ENCODE measurements around the gene VAT1L.

VAT1L gene

DNA sequence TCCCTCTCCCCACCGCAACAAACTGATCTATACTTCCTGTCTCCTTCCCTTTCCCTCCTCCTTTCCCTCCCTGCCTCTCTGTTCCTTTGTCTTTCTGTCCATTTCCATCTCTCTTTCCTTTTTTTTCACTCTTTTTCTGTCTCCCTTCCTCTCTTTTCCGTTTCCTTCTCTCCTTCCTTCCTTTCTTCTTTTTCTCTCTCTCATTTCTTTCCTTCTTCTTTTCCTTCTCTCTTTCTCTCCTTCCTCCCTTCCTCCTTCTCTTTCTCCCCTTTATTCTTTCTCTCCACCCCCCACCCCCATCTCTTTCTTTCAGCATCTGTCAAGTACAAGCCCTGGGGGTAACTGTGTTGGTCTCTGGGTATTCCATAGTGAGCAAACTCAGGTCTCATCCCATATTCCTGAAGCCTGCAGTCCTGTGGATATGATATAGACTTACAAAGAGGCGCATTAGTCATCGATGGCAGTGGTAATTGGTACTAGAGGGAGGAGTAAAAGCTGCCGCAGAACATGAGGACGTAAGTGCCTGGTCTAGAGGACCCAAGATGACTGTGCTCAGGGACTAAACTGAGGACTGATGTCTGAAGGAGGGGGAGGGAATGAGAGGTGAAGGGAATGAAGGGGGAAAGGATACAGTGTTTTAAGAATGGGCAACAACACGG, 50.4 kb downstream of the VAT1L start:
- Histone ChIP-seq H3K4me3 (ENCODE audit: low read depth, low read length) (no peak overlapping the region), H3K27me3 (no peaks in the 10 kb centered on the region), H3K9me3 (no peaks in the 10 kb centered on the region), H3K4me1 (no peaks in the 10 kb centered on the region), H3K36me3 (no peaks in the 10 kb centered on the region)
- TF ChIP-seq, protein P1, sequence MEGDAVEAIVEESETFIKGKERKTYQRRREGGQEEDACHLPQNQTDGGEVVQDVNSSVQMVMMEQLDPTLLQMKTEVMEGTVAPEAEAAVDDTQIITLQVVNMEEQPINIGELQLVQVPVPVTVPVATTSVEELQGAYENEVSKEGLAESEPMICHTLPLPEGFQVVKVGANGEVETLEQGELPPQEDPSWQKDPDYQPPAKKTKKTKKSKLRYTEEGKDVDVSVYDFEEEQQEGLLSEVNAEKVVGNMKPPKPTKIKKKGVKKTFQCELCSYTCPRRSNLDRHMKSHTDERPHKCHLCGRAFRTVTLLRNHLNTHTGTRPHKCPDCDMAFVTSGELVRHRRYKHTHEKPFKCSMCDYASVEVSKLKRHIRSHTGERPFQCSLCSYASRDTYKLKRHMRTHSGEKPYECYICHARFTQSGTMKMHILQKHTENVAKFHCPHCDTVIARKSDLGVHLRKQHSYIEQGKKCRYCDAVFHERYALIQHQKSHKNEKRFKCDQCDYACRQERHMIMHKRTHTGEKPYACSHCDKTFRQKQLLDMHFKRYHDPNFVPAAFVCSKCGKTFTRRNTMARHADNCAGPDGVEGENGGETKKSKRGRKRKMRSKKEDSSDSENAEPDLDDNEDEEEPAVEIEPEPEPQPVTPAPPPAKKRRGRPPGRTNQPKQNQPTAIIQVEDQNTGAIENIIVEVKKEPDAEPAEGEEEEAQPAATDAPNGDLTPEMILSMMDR (IDR thresholded peaks at IDR 0.05; ENCODE audit: low read depth, low read length), result no peak
- DNase-seq, result no peak

GRCh38 chr16:77840093-77840492, 51.7 kb downstream of the VAT1L start:
- Histone ChIP-seq H3K9me3 (no peaks in the 10 kb centered on the region), H3K27me3 (no peaks in the 10 kb centered on the region), H3K36me3 (no peaks in the 10 kb centered on the region), H3K4me1 (no peaks in the 10 kb centered on the region), H3K4me3 (ENCODE audit: low read depth, low read length) (no peak overlapping the region)
- TF ChIP-seq, protein P1 (IDR thresholded peaks at IDR 0.05; ENCODE audit: low read depth, low read length), result no peak
- DNase-seq, result no peak

DNA sequence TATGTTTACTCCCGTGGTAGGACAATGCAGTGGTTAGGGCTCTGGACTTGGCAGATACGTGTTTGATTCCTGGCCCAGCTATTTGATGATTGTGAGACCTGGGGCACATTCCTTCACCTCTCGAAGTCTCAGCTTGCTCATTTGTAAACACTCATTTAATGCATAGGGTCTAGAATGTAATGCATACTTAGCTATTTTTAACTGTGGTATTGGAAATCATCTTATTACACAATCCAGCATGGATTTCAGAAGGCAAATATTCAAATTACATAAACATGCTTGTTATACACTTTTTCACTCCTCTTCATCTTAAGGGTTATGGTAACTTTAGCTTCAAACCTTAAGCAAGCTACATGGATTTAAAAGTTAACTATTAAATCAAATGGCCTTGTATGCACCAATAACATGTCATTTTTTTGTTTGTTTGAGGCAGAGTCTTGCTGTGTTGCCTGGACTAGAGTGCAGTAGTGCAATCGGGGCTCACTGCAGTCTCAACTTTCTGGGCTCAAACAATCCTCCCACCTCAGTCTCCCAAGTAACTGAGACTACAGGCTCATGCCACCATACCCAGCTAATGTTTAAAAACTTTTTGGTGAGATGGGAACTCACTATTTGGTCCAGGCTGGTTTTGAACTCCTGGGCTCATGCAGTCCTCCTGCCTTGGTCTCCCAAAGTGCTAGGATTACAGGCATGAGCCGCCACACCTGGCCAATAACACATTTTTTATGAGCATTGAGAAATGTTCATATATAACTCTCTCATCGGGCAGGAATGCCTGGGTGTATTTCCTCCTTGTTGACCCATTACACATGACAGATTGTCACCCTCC, 52.5 kb downstream of the VAT1L start:
- Histone ChIP-seq H3K36me3 (no peaks in the 10 kb centered on the region), H3K4me1 (no peaks in the 10 kb centered on the region), H3K9me3 (no peaks in the 10 kb centered on the region), H3K4me3 (ENCODE audit: low read depth, low read length) (no peak overlapping the region), H3K27me3 (no peaks in the 10 kb centered on the region)
- DNase-seq, result no peak
- TF ChIP-seq, protein P1 (IDR thresholded peaks at IDR 0.05; ENCODE audit: low read depth, low read length), result no peak

- Histone ChIP-seq H3K36me3 (no peaks in the 10 kb centered on the region), H3K9me3 (no peaks in the 10 kb centered on the region), H3K27me3 (no peaks in the 10 kb centered on the region), H3K4me3 (ENCODE audit: low read depth, low read length) (no peak overlapping the region), H3K4me1 (no peaks in the 10 kb centered on the region)
- no peak for DNase-seq
- TF ChIP-seq, protein P1 (IDR thresholded peaks at IDR 0.05; ENCODE audit: low read depth, low read length), result no peak
Measured at GRCh38 chr16:77841502-77841763, 53.1 kb downstream of the VAT1L start.

DNA sequence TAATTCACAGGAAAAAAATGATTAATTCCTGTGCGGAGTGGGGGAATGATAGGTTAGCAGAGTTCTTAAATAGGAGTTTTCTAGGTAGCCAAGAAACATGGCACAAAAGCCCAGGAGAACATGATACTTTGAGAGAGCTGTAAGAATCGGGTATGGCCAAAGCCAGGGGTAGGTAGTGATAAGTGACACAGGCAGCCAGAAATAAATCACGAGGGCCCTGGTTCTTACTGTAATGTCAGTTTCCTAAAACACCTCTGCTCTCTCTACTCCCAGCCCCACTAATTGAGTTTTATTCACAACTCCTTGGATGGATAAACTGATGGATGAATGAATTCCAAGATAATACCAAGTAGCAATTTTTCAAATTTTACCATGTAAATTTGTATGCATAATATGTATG, 54.1 kb downstream of the VAT1L start:
- no peaks in the 10 kb centered on the region for H3K9me3 ChIP-seq
- no peaks in the 10 kb centered on the region for H3K36me3 ChIP-seq
- TF ChIP-seq, protein P1 (IDR thresholded peaks at IDR 0.05; ENCODE audit: low read depth, low read length), result no peak
- no peaks in the 10 kb centered on the region for H3K4me1 ChIP-seq
- DNase-seq, result no peak
- H3K4me3 ChIP-seq (ENCODE audit: low read depth, low read length), result no peak overlapping the region
- no peaks in the 10 kb centered on the region for H3K27me3 ChIP-seq

GRCh38 chr16:77843405-77843804, 55.0 kb downstream of the VAT1L start:
- Histone ChIP-seq H3K4me1 (no peaks in the 10 kb centered on the region), H3K27me3 (no peaks in the 10 kb centered on the region)
- TF ChIP-seq, protein P1 (IDR thresholded peaks at IDR 0.05; ENCODE audit: low read depth, low read length), result no peak

More at GRCh38 chr16:77843405-77843804, 55.0 kb downstream of the VAT1L start:
- no peak overlapping the region for H3K4me3 ChIP-seq (ENCODE audit: low read depth, low read length)
- DNase-seq, result no peak
- no peaks in the 10 kb centered on the region for H3K36me3 ChIP-seq
- H3K9me3 ChIP-seq, result no peaks in the 10 kb centered on the region

All from BE2C (cell line).